ENCODE measurements around the gene UBE2H. TPM values are rescaled to one million over a fixed set of nuclear protein-coding genes. Genes with fewer than 3 reads are reported as not detected.

UBE2H gene
- total and polyA plus RNA-seq, 2 of the 4 experiments (the other 2 are of a cell fraction): 34.6 to 49.4 TPM

DNA sequence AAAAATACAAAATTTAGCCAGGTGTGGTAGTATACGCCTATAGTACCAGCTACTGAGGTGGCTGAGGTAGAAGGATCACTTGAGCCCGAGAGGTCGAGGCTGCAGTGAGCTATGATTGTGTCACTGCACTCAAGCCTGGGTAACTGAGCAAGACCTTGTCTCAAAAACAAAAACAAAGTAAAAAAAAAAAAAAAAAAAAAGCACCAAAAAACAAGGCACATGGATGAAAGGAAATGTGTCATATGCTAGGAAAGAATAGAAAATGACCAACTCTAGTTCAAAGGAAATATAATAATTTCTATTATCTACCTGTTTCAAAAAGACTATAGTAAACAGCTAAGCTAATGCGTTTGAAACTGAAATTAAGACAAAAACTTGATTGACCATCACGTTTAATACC, 33.8 kb downstream of the UBE2H start:
- peaks cover 8% of the 10 kb centered on the region for H3K36me3 ChIP-seq (ENCODE audit: control insufficient read depth, insufficient read depth, low read length)
- no peaks in the 10 kb centered on the region for H3K27me3 ChIP-seq (ENCODE audit: control insufficient read depth, insufficient read depth, low read length)
- H2AK5ac ChIP-seq (ENCODE audit: low read depth, low read length): no peak overlapping the region
- intact Hi-C loops (cut with micrococcal nuclease): no loop called here
- H3K14ac ChIP-seq (replicated peaks; ENCODE audit: low read depth, low read length): no peak overlapping the region
- ChIA-PET POLR2A (ENCODE audit: unreplicated experiment) (no interaction called here), CTCF (interaction anchor here (0.7 kb wide), 1 partner anchor 26 kb away, joined by 4 read pairs; no protein-coding TSS in a partner anchor)
- no peak overlapping the region for H3K27ac ChIP-seq (ENCODE audit: insufficient read depth, low read length)
- DNase-seq (no peak), ATAC-seq (ENCODE audit: low read depth) (no peak)
- H2BK15ac ChIP-seq (ENCODE audit: low read depth, low read length): no peak overlapping the region
- peaks cover 5% of the 10 kb centered on the region for H3K4me1 ChIP-seq (ENCODE audit: control insufficient read depth, insufficient read depth, low read length)
- peaks cover 32 to 72% of the 10 kb centered on the region in 2 experiments for H3K79me1 ChIP-seq (ENCODE audit: low read depth in 1 of 2, low read length in 2 of 2)
- no peak overlapping the region for H3K9ac ChIP-seq (ENCODE audit: low read depth, low read length)
- no peak overlapping the region for H2BK20ac ChIP-seq (ENCODE audit: low read depth, low read length)
- in situ Hi-C loops (cut with MboI; ENCODE audit: low sequenced_read_pairs): no loop called here
- H2AK9ac ChIP-seq (replicated peaks; ENCODE audit: low read depth, low read length, poor library complexity): no peak overlapping the region
- no peak overlapping the region for H3K23ac ChIP-seq (ENCODE audit: low read depth, low read length)
- dilution Hi-C loops (cut with HindIII; ENCODE audit: low sequenced_read_pairs, unreplicated experiment): no loop called here
- H3K4ac ChIP-seq (ENCODE audit: low read depth, low read length): no peak overlapping the region
- no peak overlapping the region for H4K5ac ChIP-seq (ENCODE audit: low read depth, low read length)
- no peak overlapping the region for H4K91ac ChIP-seq (ENCODE audit: insufficient read depth, low read depth, low read length)
- no peak overlapping the region for H4K8ac ChIP-seq (ENCODE audit: low read depth in 2 of 2, low read length in 2 of 2)
- BruUV-seq (replicated peaks): no TSS peak
- no peak overlapping the region for H2BK5ac ChIP-seq (ENCODE audit: low read depth, low read length, poor library complexity, severe bottlenecking)
- peaks cover 74% of the 10 kb centered on the region for H4K20me1 ChIP-seq (ENCODE audit: insufficient read depth, low read length)
- no peak overlapping the region for H2BK120ac ChIP-seq (ENCODE audit: low read depth, low read length)
- no peak overlapping the region for H3K18ac ChIP-seq (ENCODE audit: low read depth, low read length)
- H3K9me3 ChIP-seq (ENCODE audit: control insufficient read depth, insufficient read depth, low read length): no peaks in the 10 kb centered on the region
- H3K4me2 ChIP-seq (ENCODE audit: low read depth, low read length): no peak overlapping the region
- TF ChIP-seq RCOR1 (IDR thresholded peaks at IDR 0.05; ENCODE audit: insufficient replicate concordance, low read length): no peak
- no peak overlapping the region for H3K56ac ChIP-seq (ENCODE audit: extremely low read depth, insufficient read depth, low read length)
- H3K4me3 ChIP-seq (ENCODE audit: insufficient read depth, low read depth, low read length): no peak overlapping the region
- H2AFZ ChIP-seq (replicated peaks; ENCODE audit: low read length, poor library complexity): no peak overlapping the region
- peaks cover 5% of the 10 kb centered on the region for H3K9me1 ChIP-seq (ENCODE audit: insufficient read depth, low read length)
- 100% methylated on average over 1 of the region's 5 CpGs; no CpG with 5 or more reads in 1 of the 2 experiments for WGBS, 2 experiments (ENCODE audit: extremely low coverage in 2 of 2, insufficient read length in 1 of 2)

Data from IMR-90 (cell line).